8988T (cell line): ENCODE measurements around the gene CEMIP2.

Experiments used
- DNase-seq: peaks from one replicate; pipeline ENCODE4 v3.0.0; 2011

Gene CEMIP2

DNA sequence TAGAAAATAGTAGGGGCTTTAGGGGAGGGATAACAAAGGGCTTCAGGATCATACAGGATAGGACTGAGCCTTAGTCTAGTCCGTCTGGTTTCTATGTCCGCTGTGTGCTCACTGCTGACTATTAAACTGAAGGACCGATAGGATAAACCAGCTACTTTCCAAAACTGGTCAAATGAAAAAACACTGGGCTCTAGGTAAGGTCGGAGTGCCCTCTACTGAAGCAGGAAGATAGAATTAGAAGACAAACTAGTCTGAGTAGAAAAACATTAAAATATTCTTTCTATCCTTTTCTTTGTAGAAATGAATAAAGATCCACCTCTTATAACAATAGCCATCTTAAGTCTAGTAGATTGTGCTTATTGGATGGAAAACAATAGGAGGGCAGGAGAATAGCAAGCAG, 133.6 kb downstream of the CEMIP2 start:
- DNase-seq = no peak
